ENCODE data around the gene CABP1. TPM values are rescaled to one million over a fixed set of nuclear protein-coding genes. Genes with fewer than 3 reads are reported as not detected.

Gene CABP1
- total RNA-seq (under 1 TPM; 0.37 to 0.38 TPM), polyA plus RNA-seq (ENCODE audit: insufficient read length in 6 of 6) (1 to 10 TPM; 1.9 to 3.7 (median 2.7) TPM)
- long read RNA-seq, donor 1, partial matches to known transcripts, result 0 of 1 reads
- long read RNA-seq, donor 1, other reads (novel, unspliced or antisense), result 0 of 1 reads
- long read RNA-seq, donor 2, partial matches to known transcripts, result 0 of 1 reads
- long read RNA-seq, donor 2, other reads (novel, unspliced or antisense), result 0 of 1 reads
- long read RNA-seq, donor 3, result 0 reads
- long read RNA-seq, donor 4, result 0 reads
- long read RNA-seq, donor 5, result 0 reads
- long read RNA-seq, donor 6, result 0 reads
- long read RNA-seq, donor 7, result 0 reads
- long read RNA-seq, donor 8, result 0 reads
- long read RNA-seq, donor 9, result 0 reads
- long read RNA-seq, donor 10, partial matches to known transcripts, result 0 of 3 reads
- long read RNA-seq, donor 10, other reads (novel, unspliced or antisense), result 1 of 3 reads
- long read RNA-seq, donor 11, transcript CABP1-202 (6 exons, 1,658 nt), result major isoform, 7 of 8 reads
- long read RNA-seq, donor 11, partial matches to known transcripts, result 0 of 8 reads
- long read RNA-seq, donor 11, other reads (novel, unspliced or antisense), result 0 of 8 reads
- long read RNA-seq, donor 12, partial matches to known transcripts, result 0 of 1 reads
- long read RNA-seq, donor 12, other reads (novel, unspliced or antisense), result 0 of 1 reads

- ATAC-seq (peak; percentile 60), DNase-seq (peak in 3 of 4 donors; percentile 12 to 80 (median 41))
- Histone ChIP-seq H3K9me3 (no peaks in the 10 kb centered on the region), H3K27ac (no peak within 1 kb of the TSS), H3K4me1 (peaks cover 6 to 15% of the 10 kb centered on the region in 2 donors), H3K4me3 (peak within 1 kb of the TSS; percentile 21 to 40), H3K36me3 (no peaks in the 10 kb centered on the region), H3K27me3 (peaks cover 21 to 68% of the 10 kb centered on the region in 2 donors)
- intact Hi-C loops (cut with DNase I), result loop anchor here in 1 of 2 donors (10.0 kb wide), 2 partner anchors 55 to 335 kb away; partner anchors contain the start of genes HNF1A and POP5
- no peak for TF ChIP-seq CTCF (IDR thresholded peaks at IDR 0.05)
Observed at GRCh38 chr12:120639771-120640721, at the start of gene CABP1. CABP1 (plus strand) TSS chr12:120640626; CDS start chr12:120640686, 60 bp downstream.

- H3K4me1 ChIP-seq, result no peaks in the 10 kb centered on the region
- no peaks in the 10 kb centered on the region for H3K9me3 ChIP-seq
- TF ChIP-seq CTCF (IDR thresholded peaks at IDR 0.05), result no peak
- no peak overlapping the region for H3K27ac ChIP-seq
- DNase-seq (no peak), ATAC-seq (no peak)
- intact Hi-C loops (cut with DNase I), result no loop called here
- peaks cover 0 to 5% of the 10 kb centered on the region in 2 donors for H3K27me3 ChIP-seq
- H3K4me3 ChIP-seq, result no peak overlapping the region
- H3K36me3 ChIP-seq, result no peaks in the 10 kb centered on the region
Observed at GRCh38 chr12:120590741-120591407, 49.6 kb upstream of the CABP1 start.

GRCh38 chr12:120592121-120593049 lies 48.0 kb upstream of the CABP1 start:
- peaks cover 0 to 7% of the 10 kb centered on the region in 2 donors for H3K27me3 ChIP-seq
- no peak for ATAC-seq
- intact Hi-C loops (cut with DNase I), result no loop called here
- no peaks in the 10 kb centered on the region for H3K36me3 ChIP-seq
- no peak for TF ChIP-seq CTCF (IDR thresholded peaks at IDR 0.05)
- H3K9me3 ChIP-seq, result no peaks in the 10 kb centered on the region
- no peak overlapping the region for H3K27ac ChIP-seq
- no peaks in the 10 kb centered on the region for H3K4me1 ChIP-seq
- H3K4me3 ChIP-seq, result no peak overlapping the region
- DNase-seq, result no peak

DNA sequence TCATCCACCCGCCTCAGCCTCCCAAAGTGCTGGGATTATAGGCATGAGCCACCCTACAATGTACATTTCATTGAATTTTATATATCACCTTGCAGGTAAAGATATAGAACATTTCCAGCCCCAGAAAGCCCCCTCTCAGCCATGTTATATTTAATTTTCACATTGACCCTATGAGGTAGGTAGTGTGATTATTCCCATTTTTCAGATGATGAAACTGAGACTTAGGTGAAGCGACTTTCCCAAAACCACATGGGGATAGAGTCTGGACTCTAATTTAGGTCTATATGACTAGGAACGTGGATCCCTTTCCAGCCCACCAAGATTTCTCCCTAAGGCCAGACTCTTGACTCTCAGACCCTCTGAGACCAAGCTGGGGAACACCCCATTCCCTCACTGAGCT lies 43.5 kb upstream of the CABP1 start:
- no peak for TF ChIP-seq CTCF (IDR thresholded peaks at IDR 0.05)
- ATAC-seq, result no peak
- peaks cover 0 to 38% of the 10 kb centered on the region in 2 donors for H3K27me3 ChIP-seq

More for the DNA sequence above, 43.5 kb upstream of the CABP1 start:
- no peak for DNase-seq
- intact Hi-C loops (cut with DNase I), result no loop called here
- Histone ChIP-seq H3K9me3 (no peaks in the 10 kb centered on the region), H3K4me1 (peaks cover 0 to 10% of the 10 kb centered on the region in 2 donors), H3K4me3 (no peak overlapping the region), H3K27ac (no peak overlapping the region), H3K36me3 (no peaks in the 10 kb centered on the region)
